ENCODE measurements around the gene GTF2IRD1. TPM values are rescaled to one million over a fixed set of nuclear protein-coding genes. Genes with fewer than 3 reads are reported as not detected.
"Not testable (repeated sequence)": the region's sequence is repeated elsewhere in the genome, so short reads cannot be mapped to it uniquely, and the experiment has no call there.

Gene GTF2IRD1
- total and polyA plus RNA-seq, 2 donors (not counting 1 experiment from before 2014, with no cell fraction given), result 7.8 to 14.7 TPM

- H3K27me3 ChIP-seq (ENCODE audit: control insufficient read depth, insufficient read depth, low read length), result no peaks in the 10 kb centered on the region
- H3K36me3 ChIP-seq (ENCODE audit: control insufficient read depth, insufficient read depth, low read length), result no peaks in the 10 kb centered on the region
- DNase-seq (ENCODE audit: low read depth in 2 of 2), result no peak
- TF ChIP-seq CTCF (conservative IDR thresholded peaks at IDR 0.05 in 1 of 2, IDR thresholded peaks at IDR 0.05 in 1 of 2; ENCODE audit: low read depth in 1 of 2, low read length in 2 of 2) (no peak), EZH2 (IDR thresholded peaks at IDR 0.05; ENCODE audit: low read length, missing control alignments) (no peak)
- no peak overlapping the region for H3K9ac ChIP-seq (ENCODE audit: insufficient read depth, low read length)
- H3K4me2 ChIP-seq (ENCODE audit: extremely low read depth, insufficient read depth, low read length), result no peak overlapping the region
- no peaks in the 10 kb centered on the region for H4K20me1 ChIP-seq (ENCODE audit: control insufficient read depth, extremely low read depth, insufficient read depth, low read length)
- H3K27ac ChIP-seq (ENCODE audit: insufficient read depth, low read length), result no peak overlapping the region
- no peaks in the 10 kb centered on the region for H3K79me2 ChIP-seq (ENCODE audit: control insufficient read depth, insufficient read depth, low read length)
- H3K9me3 ChIP-seq (ENCODE audit: control insufficient read depth, insufficient read depth, low read depth, low read length), result no peaks in the 10 kb centered on the region
- no peaks in the 10 kb centered on the region for H3K4me1 ChIP-seq (ENCODE audit: control insufficient read depth, extremely low read depth, insufficient read depth, low read length)
- H2AFZ ChIP-seq (ENCODE audit: low read length), result no peak overlapping the region
- no peak overlapping the region for H3K4me3 ChIP-seq (replicated peaks in 1 of 4; ENCODE audit: control extremely low read depth in 1 of 4, insufficient read depth in 1 of 4, low read depth in 3 of 4, low read length in 4 of 4)
These were observed 41.6 kb upstream of the GTF2IRD1 start for GRCh38 chr7:74412056-74412455.

DNA sequence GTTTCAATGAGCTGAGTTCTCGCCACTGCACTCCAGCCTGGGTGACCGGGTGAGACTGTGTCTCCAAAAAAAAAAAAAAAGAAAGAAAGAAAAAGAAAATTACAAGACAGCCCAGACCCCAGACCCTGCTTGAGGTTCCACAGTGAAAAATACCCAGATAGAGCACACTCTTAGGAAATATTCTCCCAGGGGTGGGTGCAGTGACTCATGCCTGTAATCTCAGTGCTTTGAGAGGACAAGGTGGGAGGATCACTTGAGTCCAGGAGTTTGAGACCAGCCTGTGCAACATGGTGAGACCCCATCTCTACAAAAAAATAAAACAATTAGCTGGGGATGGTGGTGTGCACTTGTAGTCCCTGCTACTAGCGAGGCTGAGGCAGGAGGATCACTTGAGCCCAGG is 41.1 kb upstream of the GTF2IRD1 start:
- H4K20me1 ChIP-seq (ENCODE audit: control insufficient read depth, extremely low read depth, insufficient read depth, low read length), result no peaks in the 10 kb centered on the region
- H3K36me3 ChIP-seq (ENCODE audit: control insufficient read depth, insufficient read depth, low read length), result no peaks in the 10 kb centered on the region
- no peak for TF ChIP-seq CTCF (conservative IDR thresholded peaks at IDR 0.05 in 1 of 2, IDR thresholded peaks at IDR 0.05 in 1 of 2; ENCODE audit: low read depth in 1 of 2, low read length in 2 of 2)
- no peak for TF ChIP-seq EZH2 (IDR thresholded peaks at IDR 0.05; ENCODE audit: low read length, missing control alignments)
- no peaks in the 10 kb centered on the region for H3K9me3 ChIP-seq (ENCODE audit: control insufficient read depth, insufficient read depth, low read depth, low read length)
- H2AFZ ChIP-seq (ENCODE audit: low read length), result no peak overlapping the region
- H3K27me3 ChIP-seq (ENCODE audit: control insufficient read depth, insufficient read depth, low read length), result no peaks in the 10 kb centered on the region
- H3K4me1 ChIP-seq (ENCODE audit: control insufficient read depth, extremely low read depth, insufficient read depth, low read length), result no peaks in the 10 kb centered on the region
- no peak overlapping the region for H3K27ac ChIP-seq (ENCODE audit: insufficient read depth, low read length)
- no peak overlapping the region for H3K4me2 ChIP-seq (ENCODE audit: extremely low read depth, insufficient read depth, low read length)
- peak; percentile 14 to 22 for DNase-seq (ENCODE audit: low read depth in 2 of 2)
- H3K9ac ChIP-seq (ENCODE audit: insufficient read depth, low read length), result no peak overlapping the region
- H3K79me2 ChIP-seq (ENCODE audit: control insufficient read depth, insufficient read depth, low read length), result no peaks in the 10 kb centered on the region
- H3K4me3 ChIP-seq (replicated peaks in 1 of 4; ENCODE audit: control extremely low read depth in 1 of 4, insufficient read depth in 1 of 4, low read depth in 3 of 4, low read length in 4 of 4), result no peak overlapping the region

GRCh38 chr7:74414595-74415333 is 38.9 kb upstream of the GTF2IRD1 start:
- H2AFZ ChIP-seq (ENCODE audit: low read length); H3K4me1 ChIP-seq (ENCODE audit: control insufficient read depth, extremely low read depth, insufficient read depth, low read length); H3K9ac ChIP-seq (ENCODE audit: insufficient read depth, low read length); H3K9me3 ChIP-seq (ENCODE audit: control insufficient read depth, insufficient read depth, low read depth, low read length); H3K4me2 ChIP-seq (ENCODE audit: extremely low read depth, insufficient read depth, low read length); H4K20me1 ChIP-seq (ENCODE audit: control insufficient read depth, extremely low read depth, insufficient read depth, low read length); H3K36me3 ChIP-seq (ENCODE audit: control insufficient read depth, insufficient read depth, low read length); H3K27ac ChIP-seq (ENCODE audit: insufficient read depth, low read length); DNase-seq (ENCODE audit: low read depth in 2 of 2); H3K4me3 ChIP-seq (replicated peaks in 1 of 4; ENCODE audit: control extremely low read depth in 1 of 4, insufficient read depth in 1 of 4, low read depth in 3 of 4, low read length in 4 of 4); H3K79me2 ChIP-seq (ENCODE audit: control insufficient read depth, insufficient read depth, low read length); H3K27me3 ChIP-seq (ENCODE audit: control insufficient read depth, insufficient read depth, low read length): not testable (repeated sequence)
